ENCODE measurements around the gene NKAIN2.

NKAIN2 gene

GRCh38 chr6:124822721-124823120, 1019.1 kb downstream of the NKAIN2 start:
- no peaks in the 10 kb centered on the region for H3K79me2 ChIP-seq (ENCODE audit: insufficient read depth, low read length)
- H3K27ac ChIP-seq (ENCODE audit: low read depth, low read length), result no peak overlapping the region
- no peaks in the 10 kb centered on the region for H3K36me3 ChIP-seq (ENCODE audit: low read length)
- no peaks in the 10 kb centered on the region for H3K9me3 ChIP-seq (ENCODE audit: insufficient read depth, low read length)
- no peaks in the 10 kb centered on the region for H4K20me1 ChIP-seq (ENCODE audit: low read depth, low read length)
- no peaks in the 10 kb centered on the region for H3K27me3 ChIP-seq (ENCODE audit: low read length)
- no peaks in the 10 kb centered on the region for H3F3A ChIP-seq (ENCODE audit: insufficient read depth)
- H3K4me2 ChIP-seq (ENCODE audit: low read depth, low read length, poor library complexity, severe bottlenecking), result no peak overlapping the region
- no peaks in the 10 kb centered on the region for H3K9me2 ChIP-seq (replicated peaks; ENCODE audit: insufficient read depth, low read length)
- no peak overlapping the region for H3K4me3 ChIP-seq (ENCODE audit: insufficient read depth, low read length, poor library complexity, severe bottlenecking)
- H2AFZ ChIP-seq (ENCODE audit: low read depth, low read length, severe bottlenecking), result no peak overlapping the region
- TF ChIP-seq EZH2phosphoT487 (conservative IDR thresholded peaks at IDR 0.05; ENCODE audit: low read length) (no peak), CTCF (IDR thresholded peaks at IDR 0.05; ENCODE audit: insufficient read depth, low read length, poor library complexity, severe bottlenecking) (no peak)
- no peak overlapping the region for H3K9ac ChIP-seq (ENCODE audit: low read length)

- Histone ChIP-seq H2AFZ (ENCODE audit: low read depth, low read length, severe bottlenecking) (no peak overlapping the region), H3F3A (ENCODE audit: insufficient read depth) (no peaks in the 10 kb centered on the region), H3K4me3 (ENCODE audit: insufficient read depth, low read length, poor library complexity, severe bottlenecking) (no peak overlapping the region), H3K79me2 (ENCODE audit: insufficient read depth, low read length) (no peaks in the 10 kb centered on the region), H3K4me2 (ENCODE audit: low read depth, low read length, poor library complexity, severe bottlenecking) (no peak overlapping the region), H3K27ac (ENCODE audit: low read depth, low read length) (no peak overlapping the region), H3K9me3 (ENCODE audit: insufficient read depth, low read length) (no peaks in the 10 kb centered on the region), H3K9me2 (replicated peaks; ENCODE audit: insufficient read depth, low read length) (no peaks in the 10 kb centered on the region), H3K9ac (ENCODE audit: low read length) (no peak overlapping the region), H4K20me1 (ENCODE audit: low read depth, low read length) (no peaks in the 10 kb centered on the region), H3K27me3 (ENCODE audit: low read length) (no peaks in the 10 kb centered on the region), H3K36me3 (ENCODE audit: low read length) (no peaks in the 10 kb centered on the region)
- TF ChIP-seq EZH2phosphoT487 (conservative IDR thresholded peaks at IDR 0.05; ENCODE audit: low read length) (no peak), CTCF (IDR thresholded peaks at IDR 0.05; ENCODE audit: insufficient read depth, low read length, poor library complexity, severe bottlenecking) (no peak)
Measured at GRCh38 chr6:124823240-124824111, 1019.8 kb downstream of the NKAIN2 start.

DNA sequence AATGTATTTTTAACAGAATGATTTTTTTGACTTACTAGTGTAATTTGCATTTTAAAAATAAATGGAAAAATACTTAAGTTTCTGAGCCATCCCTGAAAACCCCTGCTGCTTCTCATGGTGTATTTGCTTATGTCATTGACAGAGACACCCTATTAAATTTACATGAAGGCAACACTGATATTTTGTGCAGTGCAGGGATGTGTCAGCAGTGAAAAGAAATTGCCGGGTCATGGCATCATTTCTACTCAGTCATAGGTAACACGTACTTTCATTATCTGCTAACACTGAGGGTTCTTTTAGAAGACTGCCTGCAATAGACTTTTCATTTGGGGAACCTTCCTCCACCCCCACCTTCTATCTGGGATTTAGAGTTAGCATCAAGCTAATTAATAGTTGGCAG, 1021.9 kb downstream of the NKAIN2 start:
- Histone ChIP-seq H3K4me3 (ENCODE audit: insufficient read depth, low read length, poor library complexity, severe bottlenecking) (no peak overlapping the region), H4K20me1 (ENCODE audit: low read depth, low read length) (no peaks in the 10 kb centered on the region), H3K9me2 (replicated peaks; ENCODE audit: insufficient read depth, low read length) (no peaks in the 10 kb centered on the region), H3F3A (ENCODE audit: insufficient read depth) (no peaks in the 10 kb centered on the region), H3K4me2 (ENCODE audit: low read depth, low read length, poor library complexity, severe bottlenecking) (no peak overlapping the region), H3K27ac (ENCODE audit: low read depth, low read length) (no peak overlapping the region), H2AFZ (ENCODE audit: low read depth, low read length, severe bottlenecking) (no peak overlapping the region), H3K27me3 (ENCODE audit: low read length) (no peaks in the 10 kb centered on the region), H3K9me3 (ENCODE audit: insufficient read depth, low read length) (no peaks in the 10 kb centered on the region), H3K9ac (ENCODE audit: low read length) (no peak overlapping the region), H3K36me3 (ENCODE audit: low read length) (no peaks in the 10 kb centered on the region), H3K79me2 (ENCODE audit: insufficient read depth, low read length) (no peaks in the 10 kb centered on the region)
- TF ChIP-seq EZH2phosphoT487 (conservative IDR thresholded peaks at IDR 0.05; ENCODE audit: low read length) (no peak), CTCF (IDR thresholded peaks at IDR 0.05; ENCODE audit: insufficient read depth, low read length, poor library complexity, severe bottlenecking) (no peak)
